H1 (cell line): ENCODE measurements around the gene DEFB129.

Source experiments
- RNF2 ChIP-seq: fragments of 200-900, 300-1000 bp; sonication (generic); IDR thresholded peaks from 2 replicates; pipeline ENCODE4 v1.7.1; 2016; ENCODE audit warnings: borderline replicate concordance, low read depth, mild to moderate bottlenecking, antibody characterized with exemption, low read length; ENCODE audit not compliant: poor library complexity, severe bottlenecking; ENCODE audit errors: missing control alignments
- TF ChIP-seq, protein P1 (sequence below), 3 experiments: IDR thresholded peaks; 1 replicate in 2 of 3; 2 replicates in 1 of 3; pipeline versions ENCODE4 v1.5.1 to v1.6.1; 2011; ENCODE audit warnings: low read length in 3 of 3, mild to moderate bottlenecking in 3 of 3, inconsistent platforms in 2 of 3, low read depth in 1 of 3, moderate library complexity in 1 of 3; ENCODE audit not compliant: insufficient read depth in 1 of 3; ENCODE audit errors: control extremely low read depth in 1 of 3

DNA sequence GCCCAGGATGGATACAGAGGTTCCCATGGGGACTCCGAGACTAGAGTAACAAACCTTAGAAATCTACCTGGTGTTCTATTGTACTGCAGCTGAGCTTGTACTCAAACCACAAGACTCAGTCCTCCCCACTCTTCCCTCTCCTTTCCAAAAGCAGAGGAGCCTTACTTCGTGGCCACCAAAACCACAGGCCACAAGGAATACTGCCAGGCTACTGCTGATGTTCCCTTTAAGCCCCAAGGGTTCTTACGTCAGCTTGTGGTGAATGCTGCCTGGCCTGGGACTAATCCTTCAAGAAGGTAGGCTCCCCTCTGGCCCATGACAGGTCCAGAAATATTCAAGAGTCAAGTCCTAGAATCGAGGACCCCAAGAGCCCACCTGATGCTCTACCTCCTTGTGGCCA, 27.1 kb upstream of the DEFB129 start:
- TF ChIP-seq, protein P1, sequence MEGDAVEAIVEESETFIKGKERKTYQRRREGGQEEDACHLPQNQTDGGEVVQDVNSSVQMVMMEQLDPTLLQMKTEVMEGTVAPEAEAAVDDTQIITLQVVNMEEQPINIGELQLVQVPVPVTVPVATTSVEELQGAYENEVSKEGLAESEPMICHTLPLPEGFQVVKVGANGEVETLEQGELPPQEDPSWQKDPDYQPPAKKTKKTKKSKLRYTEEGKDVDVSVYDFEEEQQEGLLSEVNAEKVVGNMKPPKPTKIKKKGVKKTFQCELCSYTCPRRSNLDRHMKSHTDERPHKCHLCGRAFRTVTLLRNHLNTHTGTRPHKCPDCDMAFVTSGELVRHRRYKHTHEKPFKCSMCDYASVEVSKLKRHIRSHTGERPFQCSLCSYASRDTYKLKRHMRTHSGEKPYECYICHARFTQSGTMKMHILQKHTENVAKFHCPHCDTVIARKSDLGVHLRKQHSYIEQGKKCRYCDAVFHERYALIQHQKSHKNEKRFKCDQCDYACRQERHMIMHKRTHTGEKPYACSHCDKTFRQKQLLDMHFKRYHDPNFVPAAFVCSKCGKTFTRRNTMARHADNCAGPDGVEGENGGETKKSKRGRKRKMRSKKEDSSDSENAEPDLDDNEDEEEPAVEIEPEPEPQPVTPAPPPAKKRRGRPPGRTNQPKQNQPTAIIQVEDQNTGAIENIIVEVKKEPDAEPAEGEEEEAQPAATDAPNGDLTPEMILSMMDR (IDR thresholded peaks at IDR 0.05; ENCODE audit: control extremely low read depth in 1 of 3, insufficient read depth in 1 of 3, low read depth in 1 of 3, low read length in 3 of 3), result no peak
- no peak for TF ChIP-seq RNF2
